IPS-20b (cell line): ENCODE data around the gene STX3.
A peak's percentile ranks its signal among the peaks of the same experiment; 100 is the strongest.

Source experiments
- H3K27ac ChIP-seq: one replicate; pipeline ENCODE4 v1.5.1; 2013; ENCODE audit warnings: low read length
- H3K27me3 ChIP-seq: 2 replicates; pipeline ENCODE4 v1.6.1; 2013; ENCODE audit warnings: mild to moderate bottlenecking, low read length, inconsistent platforms; ENCODE audit not compliant: insufficient read depth
- H3K36me3 ChIP-seq: 2 replicates; pipeline ENCODE4 v1.6.1; 2013; ENCODE audit warnings: low read depth, mild to moderate bottlenecking, inconsistent platforms, low read length, moderate library complexity; ENCODE audit not compliant: insufficient read depth
- H3K4me1 ChIP-seq: 2 replicates; pipeline ENCODE4 v1.6.1; 2013; ENCODE audit warnings: mild to moderate bottlenecking, control low read depth, inconsistent platforms, low read length, moderate library complexity; ENCODE audit not compliant: insufficient read depth
- H3K4me3 ChIP-seq: 2 replicates; pipeline ENCODE4 v1.5.1; 2013; ENCODE audit warnings: mild to moderate bottlenecking, low read length, inconsistent platforms
- H3K9ac ChIP-seq: 2 replicates; pipeline ENCODE4 v1.6.1; 2013; ENCODE audit warnings: low read depth, mild to moderate bottlenecking, inconsistent platforms, low read length, moderate library complexity
- H3K9me3 ChIP-seq: 2 replicates; pipeline ENCODE4 v1.6.1; 2013; ENCODE audit warnings: mild to moderate bottlenecking, low read depth, low read length, inconsistent platforms; ENCODE audit not compliant: insufficient read depth

Gene STX3

GRCh38 chr11:59794417-59794816 is 39.2 kb downstream of the STX3 start:
- Histone ChIP-seq H3K4me3 (no peak overlapping the region), H3K4me1 (no peaks in the 10 kb centered on the region), H3K36me3 (peaks cover 92% of the 10 kb centered on the region), H3K9ac (no peak overlapping the region), H3K9me3 (no peaks in the 10 kb centered on the region), H3K27me3 (no peaks in the 10 kb centered on the region), H3K27ac (no peak overlapping the region)

- Histone ChIP-seq H3K4me3 (no peak overlapping the region), H3K9me3 (no peaks in the 10 kb centered on the region), H3K4me1 (no peaks in the 10 kb centered on the region), H3K27ac (no peak overlapping the region), H3K36me3 (peaks cover 72% of the 10 kb centered on the region), H3K27me3 (no peaks in the 10 kb centered on the region), H3K9ac (no peak overlapping the region)
Measured at GRCh38 chr11:59800390-59801025, 45.3 kb downstream of the STX3 start.

GRCh38 chr11:59801160-59801706 is 46.1 kb downstream of the STX3 start:
- Histone ChIP-seq H3K9me3 (no peaks in the 10 kb centered on the region), H3K27ac (no peak overlapping the region), H3K9ac (no peak overlapping the region), H3K27me3 (no peaks in the 10 kb centered on the region), H3K4me3 (no peak overlapping the region), H3K36me3 (peaks cover 72% of the 10 kb centered on the region), H3K4me1 (no peaks in the 10 kb centered on the region)

- H3K4me3 ChIP-seq = no peak overlapping the region
- H3K36me3 ChIP-seq = peaks cover 72% of the 10 kb centered on the region
- no peak overlapping the region for H3K27ac ChIP-seq
- H3K9me3 ChIP-seq = no peaks in the 10 kb centered on the region
- H3K9ac ChIP-seq = no peak overlapping the region
- H3K4me1 ChIP-seq = no peaks in the 10 kb centered on the region
- H3K27me3 ChIP-seq = no peaks in the 10 kb centered on the region
Measured at GRCh38 chr11:59801981-59802638, 46.9 kb downstream of the STX3 start.

- Histone ChIP-seq H3K4me1 (no peaks in the 10 kb centered on the region), H3K9me3 (no peaks in the 10 kb centered on the region), H3K36me3 (peaks cover 73% of the 10 kb centered on the region), H3K27ac (no peak overlapping the region), H3K4me3 (no peak overlapping the region), H3K9ac (no peak overlapping the region), H3K27me3 (no peaks in the 10 kb centered on the region)
Measured at GRCh38 chr11:59802639-59803176, 47.5 kb downstream of the STX3 start.

- peaks cover 80% of the 10 kb centered on the region for H3K36me3 ChIP-seq
Measured at GRCh38 chr11:59804061-59804460, 48.9 kb downstream of the STX3 start.

GRCh38 chr11:59807047-59807610 is 52.0 kb downstream of the STX3 start:
- H3K27me3 ChIP-seq = no peaks in the 10 kb centered on the region
- no peaks in the 10 kb centered on the region for H3K9me3 ChIP-seq
- peaks cover 59% of the 10 kb centered on the region for H3K36me3 ChIP-seq
- no peak overlapping the region for H3K9ac ChIP-seq
- H3K4me3 ChIP-seq = no peak overlapping the region
- peaks cover 4% of the 10 kb centered on the region; the same call in 1 of the 2 replicates for H3K4me1 ChIP-seq
- no peak overlapping the region for H3K27ac ChIP-seq

More at GRCh38 chr11:59804061-59804460, 48.9 kb downstream of the STX3 start:
- no peaks in the 10 kb centered on the region for H3K9me3 ChIP-seq
- H3K27ac ChIP-seq = no peak overlapping the region
- no peaks in the 10 kb centered on the region for H3K27me3 ChIP-seq
- H3K4me1 ChIP-seq = no peaks in the 10 kb centered on the region
- H3K9ac ChIP-seq = no peak overlapping the region
- no peak overlapping the region for H3K4me3 ChIP-seq

GRCh38 chr11:59810189-59810910 is 55.2 kb downstream of the STX3 start, which contains the start of gene MRPL16:
Gene MRPL16, minus strand, starts transcription at chr11:59810778. Its CDS starts 120 bp downstream, at chr11:59810658.
- Histone ChIP-seq H3K4me1 (peaks cover 18% of the 10 kb centered on the region; the same call in 1 of the 2 replicates), H3K27ac (peak within 1 kb of the TSS; percentile 79), H3K9ac (peak within 1 kb of the TSS; percentile 97), H3K36me3 (peaks cover 37% of the 10 kb centered on the region), H3K4me3 (peak within 1 kb of the TSS; percentile 100), H3K27me3 (no peaks in the 10 kb centered on the region), H3K9me3 (no peaks in the 10 kb centered on the region)

GRCh38 chr11:59810911-59811259 is 55.7 kb downstream of the STX3 start:
- Histone ChIP-seq H3K27ac (peak overlapping the region; percentile 23), H3K4me1 (peaks cover 18% of the 10 kb centered on the region; the same call in 1 of the 2 replicates)

GRCh38 chr11:59812220-59812619 is 57.0 kb downstream of the STX3 start:
- H3K4me1 ChIP-seq = peaks cover 29% of the 10 kb centered on the region
- H3K27ac ChIP-seq = no peak overlapping the region
- H3K9ac ChIP-seq = no peak overlapping the region
- no peaks in the 10 kb centered on the region for H3K27me3 ChIP-seq
- no peak overlapping the region for H3K4me3 ChIP-seq
- H3K36me3 ChIP-seq = peaks cover 18% of the 10 kb centered on the region
- H3K9me3 ChIP-seq = no peaks in the 10 kb centered on the region

More at GRCh38 chr11:59810911-59811259, 55.7 kb downstream of the STX3 start:
- peak overlapping the region; percentile 97; the same call in 1 of the 2 replicates for H3K9ac ChIP-seq
- peaks cover 32% of the 10 kb centered on the region for H3K36me3 ChIP-seq
- H3K9me3 ChIP-seq = no peaks in the 10 kb centered on the region
- H3K4me3 ChIP-seq = peak overlapping the region; percentile 100
- H3K27me3 ChIP-seq = no peaks in the 10 kb centered on the region

GRCh38 chr11:59813364-59813763 is 58.2 kb downstream of the STX3 start:
- H3K36me3 ChIP-seq = peaks cover 7% of the 10 kb centered on the region
- no peak overlapping the region for H3K27ac ChIP-seq
- no peaks in the 10 kb centered on the region for H3K9me3 ChIP-seq
- peaks cover 35% of the 10 kb centered on the region for H3K4me1 ChIP-seq
- no peaks in the 10 kb centered on the region for H3K27me3 ChIP-seq
- no peak overlapping the region for H3K9ac ChIP-seq
- H3K4me3 ChIP-seq = no peak overlapping the region
